LNCAP (cell line): Measurements from ENCODE around the gene POLA1.

Experiments used
- CTCF ChIP-seq: fragments of 450-650 bp; IDR thresholded peaks from 2 replicates; pipeline ENCODE4 v1.5.1; 2017; ENCODE audit warnings: mild to moderate bottlenecking

POLA1 gene

GRCh38 chrX:24876530-24877287 lies 183.0 kb downstream of the POLA1 start:
- TF ChIP-seq CTCF = no peak

- no peak for TF ChIP-seq CTCF
Measured at GRCh38 chrX:24877288-24877664, 183.6 kb downstream of the POLA1 start.

- no peak for TF ChIP-seq CTCF
Measured at GRCh38 chrX:24877854-24878650, 184.3 kb downstream of the POLA1 start.

GRCh38 chrX:24879679-24880078 lies 186.0 kb downstream of the POLA1 start:
- TF ChIP-seq CTCF = no peak

GRCh38 chrX:24886916-24887315 lies 193.2 kb downstream of the POLA1 start:
- no peak for TF ChIP-seq CTCF

- TF ChIP-seq CTCF = no peak
Measured at GRCh38 chrX:24890677-24891076, 197.0 kb downstream of the POLA1 start.

- no peak for TF ChIP-seq CTCF
Measured at GRCh38 chrX:24899391-24899790, 205.7 kb downstream of the POLA1 start.
